A549 treated with DMSO at 1 μM for 4 hours (cell line): Measurements from ENCODE around the gene ART4. TPM values are rescaled to one million over a fixed set of nuclear protein-coding genes. Genes with fewer than 3 reads are reported as not detected.

Experiments used
- total RNA-seq: library from RNA; stranded (reverse); fragments of 200-300 nt; extraction: Qiagen RNA extraction; gene quantifications from 5 replicates; pipeline ENCODE4 v1.2.3, GENCODE V29; 2022; ENCODE audit warnings: low read depth

ART4 gene, protein sequence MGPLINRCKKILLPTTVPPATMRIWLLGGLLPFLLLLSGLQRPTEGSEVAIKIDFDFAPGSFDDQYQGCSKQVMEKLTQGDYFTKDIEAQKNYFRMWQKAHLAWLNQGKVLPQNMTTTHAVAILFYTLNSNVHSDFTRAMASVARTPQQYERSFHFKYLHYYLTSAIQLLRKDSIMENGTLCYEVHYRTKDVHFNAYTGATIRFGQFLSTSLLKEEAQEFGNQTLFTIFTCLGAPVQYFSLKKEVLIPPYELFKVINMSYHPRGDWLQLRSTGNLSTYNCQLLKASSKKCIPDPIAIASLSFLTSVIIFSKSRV
- not detected in 5 replicates for total RNA-seq

DNA sequence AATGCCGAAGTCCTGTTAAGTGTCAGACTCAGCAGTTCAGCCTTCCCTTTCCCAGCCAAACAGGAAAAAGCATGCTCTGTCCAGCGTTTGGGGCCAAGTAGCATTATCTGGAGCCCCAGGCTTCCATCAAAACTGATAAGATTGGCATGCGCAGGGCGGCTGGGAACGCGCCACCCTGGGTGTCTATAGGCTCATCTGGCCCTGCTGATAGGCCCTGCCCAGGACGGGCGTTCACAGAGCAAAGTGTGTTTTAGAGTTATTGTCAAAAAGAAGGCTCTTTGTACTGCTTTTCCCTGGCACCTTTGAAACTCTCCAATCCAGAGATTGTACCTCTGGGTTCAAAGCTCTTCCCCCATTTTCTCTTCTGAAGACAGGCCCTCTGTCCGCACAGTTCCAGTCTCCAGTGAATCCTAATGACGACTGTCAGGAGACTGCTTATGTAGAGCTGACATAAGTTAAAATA is at the start of gene ART4:
ART4 (minus strand) TSS at position 102 of the 463 bp plus-strand sequence. CDS start 413 bp downstream, outside the sequence.

DNA sequence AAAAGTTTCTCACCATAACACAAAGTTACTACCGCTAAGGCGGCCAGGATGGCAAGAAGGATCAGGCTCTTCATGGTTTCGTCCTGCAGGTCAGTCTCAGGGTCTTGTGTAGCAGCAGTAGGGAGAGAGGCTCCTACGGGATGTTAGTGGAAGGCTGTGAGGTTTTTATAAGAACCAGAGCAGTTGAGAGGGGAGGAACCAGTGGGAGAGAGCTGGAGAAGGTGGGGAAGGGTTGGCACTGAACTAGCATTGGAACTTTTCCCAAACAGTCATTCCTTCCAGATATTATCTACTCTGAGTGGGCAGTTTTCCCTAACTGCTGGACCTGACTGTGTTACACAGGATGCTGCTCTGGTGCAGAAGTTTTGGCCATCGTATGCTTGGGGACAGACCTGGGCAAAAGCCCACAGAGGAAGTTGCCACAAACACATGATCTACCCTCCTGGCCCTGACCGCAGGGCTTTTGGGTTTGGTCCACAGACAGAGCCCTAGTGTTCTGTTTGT is 42.4 kb upstream of the ART4 start, which contains the start of gene MGP:
MGP (minus strand) TSS at position 137 of the 504 bp plus-strand sequence; CDS start at position 74, 63 bp downstream.

DNA sequence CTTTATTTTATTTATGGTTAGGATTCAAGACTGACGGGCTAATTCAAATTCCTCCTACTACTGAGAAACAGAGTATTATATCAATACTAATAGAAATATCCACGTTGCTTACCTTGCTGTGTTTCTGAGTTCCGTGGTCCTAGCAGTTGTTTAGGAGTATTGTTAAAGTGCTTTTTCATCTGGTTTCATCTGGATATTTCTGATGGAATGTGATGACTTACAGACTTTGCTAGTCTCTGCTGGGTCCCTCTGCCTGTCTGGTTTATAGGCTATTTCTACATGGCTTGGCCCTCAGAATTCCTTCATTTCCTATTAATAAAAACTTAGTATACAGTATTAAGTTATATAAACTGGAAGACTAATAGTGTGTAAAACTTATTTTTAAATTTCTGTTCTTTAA is 29.3 kb downstream of the ART4 start, which contains the start of gene SMCO3:
SMCO3 (minus strand) TSS at position 169 of the 400 bp plus-strand sequence. CDS start 7,502 bp downstream, outside the sequence.

DNA sequence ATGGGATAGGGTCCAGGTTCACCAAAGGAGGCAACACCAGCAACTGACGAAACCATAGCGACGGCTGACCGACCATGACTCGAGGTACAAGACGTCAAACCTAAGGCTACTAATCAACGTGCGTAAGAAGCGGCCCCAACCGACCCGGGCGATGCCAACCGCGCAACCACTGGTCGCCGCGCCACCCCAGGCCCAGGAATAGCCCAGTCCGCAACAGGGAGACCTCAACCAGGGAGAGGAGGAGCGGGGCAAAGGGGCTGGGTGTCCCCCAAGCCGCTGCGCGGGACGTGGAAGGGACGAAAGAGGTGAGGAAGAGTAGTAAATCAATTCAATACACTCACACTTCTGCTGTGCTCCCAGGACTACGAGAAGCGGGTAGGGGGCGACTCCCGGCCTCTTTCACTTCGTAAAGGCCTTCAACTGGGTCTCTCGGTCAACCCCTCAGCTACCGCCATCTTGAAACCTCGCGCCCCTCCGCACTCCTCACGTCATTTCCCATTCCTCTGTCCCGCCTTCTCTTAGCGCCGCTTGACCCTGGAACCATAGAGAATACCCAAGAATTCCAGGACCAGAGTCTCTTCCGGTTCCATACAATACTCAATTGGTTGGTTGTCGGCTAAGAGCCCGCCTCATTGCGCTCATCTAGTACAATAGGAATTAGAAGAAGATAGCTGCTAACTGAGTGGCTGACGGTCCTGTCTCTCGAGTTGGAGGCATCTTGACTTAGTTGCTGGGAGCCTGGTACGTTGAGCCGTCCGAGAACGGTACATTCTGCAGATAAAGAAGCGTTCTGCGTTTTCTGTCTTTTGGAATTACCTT is 40.1 kb downstream of the ART4 start, which contains the start of the genes C12orf60 and WBP11:
C12orf60 (plus strand) TSS at position 660 of the 819 bp plus-strand sequence. CDS start 19,266 bp downstream, outside the sequence.
WBP11 (minus strand) TSS at position 468 of the 819 bp plus-strand sequence. CDS start 2,095 bp downstream, outside the sequence.

Other genes with a start within 250 kb of the ART4 start
- gene GUCY2C, start 146.9 kb downstream of the ART4 start, total RNA-seq = 0.02 to 0.06 TPM (median 0.03 TPM) in 3 of 5 replicates, not detected in the others
- gene WBP11, start 40.0 kb downstream of the ART4 start, total RNA-seq = 48.2 to 55.8 TPM (median 52.0 TPM) in 5 replicates
- 1.4 to 2.2 TPM (median 1.8 TPM) in 5 replicates for gene C12orf60, start 39.9 kb downstream of the ART4 start, total RNA-seq
- gene SMCO3, start 29.3 kb downstream of the ART4 start, total RNA-seq = not detected in 5 replicates
- 0.15 TPM in 1 of 5 replicates, not detected in the others for gene MGP, start 42.3 kb upstream of the ART4 start, total RNA-seq
- not detected in 5 replicates for gene ERP27, start 95.0 kb upstream of the ART4 start, total RNA-seq
- 0.89 to 1.5 TPM (median 1.0 TPM) in 5 replicates for gene ARHGDIB, start 118.1 kb upstream of the ART4 start, total RNA-seq
- gene PDE6H, start 129.5 kb upstream of the ART4 start, total RNA-seq = not detected in 5 replicates